Epidermal melanocyte (primary cell): Measurements from ENCODE around the gene CDH15.
"Not testable (repeated sequence)": the region's sequence is repeated elsewhere in the genome, so short reads cannot be mapped to it uniquely, and the experiment has no call there.

Source experiments
- DNase-seq: peaks from one replicate; pipeline ENCODE4 v3.0.0; 2011; ENCODE audit warnings: low spot score; ENCODE audit not compliant: insufficient read length

CDH15 gene

GRCh38 chr16:89224665-89225064, 53.1 kb downstream of the CDH15 start:
- no peak for DNase-seq

DNA sequence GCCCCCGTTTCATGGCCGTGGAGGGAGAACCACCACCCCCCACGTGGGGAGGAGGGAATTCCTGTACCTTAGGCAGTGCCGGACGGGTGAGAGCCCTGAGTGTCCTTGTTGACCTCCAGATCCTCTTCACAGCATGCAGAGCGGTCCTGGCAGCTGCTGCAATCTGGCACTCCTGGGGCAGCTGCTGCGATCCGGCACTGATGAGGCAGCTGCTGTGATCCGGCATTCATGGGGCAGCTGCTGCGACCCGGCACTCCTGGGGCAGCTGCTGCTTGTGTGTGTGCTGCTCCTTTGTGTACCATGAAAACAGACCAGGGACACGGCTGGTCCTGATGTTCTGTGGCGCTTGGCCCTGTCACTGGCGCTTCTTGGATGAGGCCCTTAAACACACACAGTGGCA, 58.7 kb downstream of the CDH15 start:
- no peak for DNase-seq

GRCh38 chr16:89232107-89232506, 60.6 kb downstream of the CDH15 start:
- no peak for DNase-seq

DNA sequence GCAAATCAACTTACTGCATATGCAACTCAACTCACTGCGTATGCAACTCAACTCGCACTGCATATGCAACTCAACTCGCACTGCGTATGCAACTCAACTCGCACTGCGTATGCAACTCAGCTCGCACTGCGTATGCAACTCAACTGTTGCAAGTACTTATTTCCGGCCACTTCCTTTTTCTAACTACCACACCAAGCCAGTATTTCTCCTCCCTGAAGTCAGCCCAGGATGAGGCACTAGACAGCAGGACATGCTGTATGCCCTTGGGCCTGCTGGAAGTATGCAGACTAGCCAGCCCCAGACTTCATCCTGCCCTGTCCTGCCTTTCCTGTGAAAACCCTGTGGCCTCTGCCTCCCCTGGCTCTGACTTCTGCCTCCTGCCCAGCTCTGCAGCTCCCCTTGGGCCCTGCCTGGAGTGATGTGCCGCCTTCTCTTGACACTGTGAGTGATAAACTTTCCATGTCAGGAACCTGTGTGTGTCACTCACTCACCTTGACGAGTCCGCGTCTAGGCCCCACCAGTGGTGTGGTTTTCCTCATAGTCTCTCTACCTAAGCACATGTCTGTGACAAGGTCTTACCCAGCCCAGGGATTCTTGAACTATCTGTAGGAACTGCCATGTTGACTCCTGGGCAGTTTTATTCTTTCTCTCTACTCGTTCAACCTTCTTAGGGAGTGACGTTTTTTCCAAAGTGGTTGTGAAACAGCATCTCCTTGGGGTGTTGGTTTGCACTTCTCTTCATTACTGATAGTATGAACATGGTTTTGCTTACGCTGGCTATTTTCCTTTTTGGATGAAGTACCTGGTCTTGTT, 62.3 kb downstream of the CDH15 start:
- DNase-seq: no peak

DNA sequence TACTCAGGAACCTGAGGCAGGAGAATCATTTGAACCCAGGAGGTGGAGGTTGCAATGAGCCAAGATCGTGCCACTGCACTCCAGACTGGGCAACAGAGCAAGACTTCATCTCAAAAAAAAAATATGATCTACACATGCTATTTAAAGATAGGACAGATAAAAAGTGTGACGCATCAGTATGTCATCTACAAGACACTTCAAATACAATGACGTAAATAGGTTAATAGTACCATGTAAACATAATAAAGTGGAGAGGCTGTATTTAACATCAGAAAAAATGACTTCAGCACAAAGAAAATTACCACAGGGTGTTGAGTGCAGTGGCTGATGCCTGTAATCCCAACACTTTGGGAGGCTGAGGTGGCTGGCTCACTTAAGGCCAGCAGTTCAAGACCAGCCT, 66.2 kb downstream of the CDH15 start:
- no peak for DNase-seq

DNA sequence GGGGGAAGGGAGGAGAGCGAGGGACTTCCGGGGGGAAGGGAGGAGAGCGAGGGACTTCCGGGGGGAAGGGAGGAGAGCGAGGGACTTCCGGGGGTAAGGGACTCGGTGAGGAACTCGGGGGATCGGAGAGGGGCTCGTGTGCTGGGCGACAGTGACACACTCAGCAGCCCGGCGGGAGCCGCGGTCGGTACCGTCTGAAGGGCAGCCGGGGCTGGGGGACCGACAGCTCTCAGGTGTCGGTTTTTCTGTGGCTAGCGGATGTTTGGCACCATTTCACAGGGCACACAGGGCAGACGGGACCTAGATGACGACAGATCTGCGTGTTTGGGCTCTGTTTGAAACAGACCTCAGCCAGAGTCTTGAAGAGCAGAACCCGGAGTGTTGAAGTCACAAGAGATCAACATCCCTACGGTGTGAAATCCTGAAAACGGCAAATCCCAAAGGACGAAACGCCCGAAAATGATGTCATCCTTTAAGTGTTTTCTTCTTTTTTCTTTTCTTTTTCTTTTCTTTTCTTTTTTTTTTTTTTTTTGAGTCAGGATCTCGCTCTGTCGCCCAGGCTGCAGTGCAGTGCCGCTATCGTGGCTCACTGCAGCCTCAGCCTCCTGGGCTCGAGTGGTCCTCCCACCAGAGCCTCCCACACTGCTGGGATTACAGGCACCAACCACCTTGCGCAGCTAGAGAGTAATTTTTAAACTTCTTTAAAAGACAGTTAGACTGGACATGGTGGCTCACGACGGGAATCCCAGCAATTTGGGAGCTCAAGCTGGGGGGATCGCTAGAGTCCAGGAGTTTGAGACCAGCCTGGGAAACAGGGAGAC, 69.8 kb downstream of the CDH15 start:
- DNase-seq: peak; percentile 74

GRCh38 chr16:89242795-89243200, 71.2 kb downstream of the CDH15 start:
- DNase-seq: no peak

DNA sequence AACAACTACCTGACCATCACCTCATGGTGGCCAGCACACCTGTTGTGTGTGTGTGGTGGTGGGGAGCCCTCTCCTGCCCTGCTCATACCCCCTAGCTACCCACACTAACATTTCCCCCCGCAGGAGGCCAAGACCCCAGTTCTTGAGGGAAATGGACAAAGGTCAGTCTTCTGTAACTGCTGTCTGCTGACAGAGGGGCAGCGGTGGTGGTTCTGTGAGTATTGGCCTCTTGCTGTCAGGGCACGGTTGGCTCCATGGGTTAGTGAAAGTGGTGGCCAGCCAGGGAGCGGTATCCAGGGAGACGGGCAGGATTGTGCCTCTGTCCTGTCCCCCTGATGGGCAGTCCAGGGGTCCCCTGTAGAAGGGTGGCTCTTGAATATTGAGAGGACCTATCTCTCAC, 72.1 kb downstream of the CDH15 start:
- DNase-seq: no peak

DNA sequence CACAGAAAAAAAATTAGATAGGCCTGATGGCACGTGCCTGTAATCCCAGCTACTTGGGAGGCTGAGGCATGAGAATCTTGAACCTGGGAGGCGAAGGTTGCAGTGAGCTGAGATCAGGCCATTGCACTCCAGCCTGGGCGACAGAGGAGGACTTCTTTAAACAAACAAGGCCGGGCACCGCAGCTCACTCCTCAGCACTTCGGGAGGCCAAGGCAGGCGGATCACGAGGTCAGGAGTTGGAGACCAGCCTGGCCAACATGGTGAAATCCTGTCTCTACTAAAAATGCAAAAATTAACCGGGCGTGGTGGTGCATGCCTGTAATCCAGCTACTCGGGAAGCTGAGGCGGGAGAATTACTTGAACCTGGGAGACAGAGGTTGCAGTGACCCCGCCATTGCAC, 72.7 kb downstream of the CDH15 start:
- not testable (repeated sequence) for DNase-seq

- DNase-seq: no peak
Observed at GRCh38 chr16:89244754-89245153, 73.2 kb downstream of the CDH15 start.
